Choroid plexus epithelial cell (primary cell): Measurements from ENCODE around the gene OR1E2.
"Not testable (repeated sequence)": the region's sequence is repeated elsewhere in the genome, so short reads cannot be mapped to it uniquely, and the experiment has no call there.

ENCODE experiments used
- DNase-seq: peaks from one replicate; pipeline ENCODE4 v3.0.0-alpha.2; 2010; ENCODE audit warnings: low read depth
- H3K4me3 ChIP-seq: 2 replicates; pipeline ENCODE4 v1.5.1; 2011; ENCODE audit warnings: low read depth, mild to moderate bottlenecking, control low read depth, low read length, moderate library complexity
- TF ChIP-seq, protein P1 (sequence below): conservative IDR thresholded peaks from 2 replicates; pipeline ENCODE4 v1.5.1; 2011; ENCODE audit warnings: low read depth, mild to moderate bottlenecking, control low read depth, inconsistent platforms, low read length, moderate library complexity

The OR1E2 gene

DNA sequence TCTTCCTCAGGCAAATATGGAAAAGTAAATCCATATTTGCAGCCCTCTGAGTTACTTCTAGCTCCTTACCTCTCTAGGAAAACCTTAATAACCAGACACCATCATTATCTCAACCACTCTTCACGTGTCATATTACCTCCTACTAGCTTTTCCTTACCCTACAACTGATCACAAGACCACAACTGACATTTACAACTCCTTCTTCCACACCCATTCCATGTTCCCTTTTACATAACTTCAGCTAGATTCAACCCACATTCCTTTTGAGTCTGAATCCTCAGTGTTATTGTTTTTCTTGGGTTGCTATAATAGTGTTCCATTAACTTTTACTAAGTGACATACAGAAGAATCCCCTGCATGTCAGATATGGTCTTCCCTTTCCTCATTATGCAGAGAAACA is 4.7 kb upstream of the OR1E2 start:
- DNase-seq, result no peak
- H3K4me3 ChIP-seq, result no peak overlapping the region
- TF ChIP-seq, protein P1, sequence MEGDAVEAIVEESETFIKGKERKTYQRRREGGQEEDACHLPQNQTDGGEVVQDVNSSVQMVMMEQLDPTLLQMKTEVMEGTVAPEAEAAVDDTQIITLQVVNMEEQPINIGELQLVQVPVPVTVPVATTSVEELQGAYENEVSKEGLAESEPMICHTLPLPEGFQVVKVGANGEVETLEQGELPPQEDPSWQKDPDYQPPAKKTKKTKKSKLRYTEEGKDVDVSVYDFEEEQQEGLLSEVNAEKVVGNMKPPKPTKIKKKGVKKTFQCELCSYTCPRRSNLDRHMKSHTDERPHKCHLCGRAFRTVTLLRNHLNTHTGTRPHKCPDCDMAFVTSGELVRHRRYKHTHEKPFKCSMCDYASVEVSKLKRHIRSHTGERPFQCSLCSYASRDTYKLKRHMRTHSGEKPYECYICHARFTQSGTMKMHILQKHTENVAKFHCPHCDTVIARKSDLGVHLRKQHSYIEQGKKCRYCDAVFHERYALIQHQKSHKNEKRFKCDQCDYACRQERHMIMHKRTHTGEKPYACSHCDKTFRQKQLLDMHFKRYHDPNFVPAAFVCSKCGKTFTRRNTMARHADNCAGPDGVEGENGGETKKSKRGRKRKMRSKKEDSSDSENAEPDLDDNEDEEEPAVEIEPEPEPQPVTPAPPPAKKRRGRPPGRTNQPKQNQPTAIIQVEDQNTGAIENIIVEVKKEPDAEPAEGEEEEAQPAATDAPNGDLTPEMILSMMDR, result no peak

DNA sequence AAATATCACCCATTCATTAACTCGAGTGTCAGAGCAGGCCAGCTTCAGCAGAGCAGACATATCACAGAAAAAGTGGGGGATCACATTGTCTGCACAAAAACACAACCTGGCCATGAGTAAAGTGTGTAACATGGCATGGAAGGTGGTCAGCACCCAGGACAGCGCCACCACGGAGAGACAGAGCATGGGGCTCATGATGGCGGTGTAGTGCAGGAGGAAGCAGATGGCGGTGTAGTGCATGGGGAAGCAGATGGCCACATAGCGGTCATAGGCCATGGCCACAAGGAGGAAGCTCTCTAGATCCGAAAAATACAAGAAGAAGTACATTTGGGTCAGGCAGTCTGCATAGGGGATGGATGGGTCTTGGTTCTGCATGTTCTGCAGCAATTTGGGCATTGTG is 426 bp downstream of the OR1E2 start:
- H3K4me3 ChIP-seq, DNase-seq: not testable (repeated sequence)

DNA sequence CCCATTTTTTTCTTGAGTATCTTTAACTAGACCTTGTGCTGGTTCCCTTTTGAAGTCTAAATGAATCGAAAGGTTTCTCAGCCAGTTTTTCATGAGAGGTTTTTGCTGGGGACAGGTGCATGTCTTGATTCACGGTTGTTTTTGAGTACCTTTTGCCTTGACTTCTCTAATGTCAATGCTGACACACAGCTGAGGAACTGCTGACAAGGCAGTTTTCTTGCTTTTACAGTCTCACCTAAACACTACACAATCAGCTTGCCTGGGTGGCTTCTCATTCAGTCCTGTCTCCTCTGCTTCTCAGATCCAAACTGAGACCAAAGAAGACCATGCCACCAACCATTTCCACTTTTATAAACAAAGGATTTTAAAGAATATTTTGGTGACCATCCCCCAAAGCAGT is 15.4 kb downstream of the OR1E2 start:
- TF ChIP-seq, protein P1, result no peak
- H3K4me3 ChIP-seq, result no peak overlapping the region
- no peak for DNase-seq

DNA sequence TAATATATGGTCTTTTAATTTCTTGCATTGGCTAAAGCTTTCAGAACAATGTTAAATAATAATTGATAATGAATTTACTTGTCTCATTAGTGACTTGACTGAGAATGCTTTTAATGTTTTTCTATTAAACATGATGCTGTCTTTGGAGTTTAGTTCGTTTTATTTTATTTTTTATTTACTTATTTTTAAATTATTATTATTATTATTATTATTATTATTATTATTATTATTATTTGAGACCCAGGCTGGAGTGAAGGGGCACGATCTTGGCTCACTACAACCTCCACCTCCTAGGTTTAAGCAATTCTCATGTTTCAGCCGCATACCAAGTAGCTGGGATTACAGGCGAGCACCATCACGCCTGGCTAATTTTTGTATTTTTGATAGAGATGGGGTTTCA is 18.0 kb downstream of the OR1E2 start:
- no peak for DNase-seq
- no peak overlapping the region for H3K4me3 ChIP-seq
- TF ChIP-seq, protein P1, result no peak

DNA sequence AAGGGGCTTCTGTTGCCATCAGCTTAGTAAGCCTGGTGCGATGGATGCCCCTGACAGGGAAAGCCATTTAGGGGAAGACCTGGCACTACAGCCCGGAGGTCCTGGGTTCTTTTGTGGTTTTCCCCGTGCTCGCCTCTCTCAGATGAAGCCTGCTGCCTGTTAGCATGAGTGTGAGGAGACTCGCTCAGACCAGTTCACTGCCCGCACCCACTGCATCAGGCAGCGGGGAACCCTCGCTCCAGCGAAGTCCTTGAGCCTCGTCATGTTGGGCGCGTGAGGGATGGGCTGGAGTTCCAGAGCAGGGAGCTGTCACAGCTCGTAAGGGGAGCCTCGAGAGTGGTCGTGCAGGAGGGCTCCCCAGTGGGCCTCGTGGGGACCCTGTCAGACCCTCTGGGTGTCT is 21.4 kb downstream of the OR1E2 start:
- H3K4me3 ChIP-seq, DNase-seq: not testable (repeated sequence)

DNA sequence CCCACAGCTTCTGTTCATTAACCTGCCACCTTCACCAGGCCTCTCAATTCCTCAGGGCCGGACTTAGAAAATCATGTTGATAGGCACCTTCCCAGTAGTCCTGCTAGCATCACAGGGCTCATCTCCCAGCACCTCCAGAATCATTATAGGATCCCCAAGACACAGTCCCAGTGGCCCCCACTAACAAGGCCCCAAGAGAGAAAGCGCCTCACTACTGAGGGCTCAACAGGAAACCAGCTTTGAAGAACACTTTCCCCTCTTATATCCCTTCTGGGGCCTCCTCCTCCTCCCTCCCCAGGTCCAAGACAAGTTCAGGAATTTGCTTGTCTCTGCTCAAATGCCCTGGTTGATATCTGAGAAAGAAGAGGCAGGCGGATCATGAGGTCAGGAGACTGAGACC is 22.6 kb downstream of the OR1E2 start, which contains the start of gene OR3A3:
Gene OR3A3, plus strand, starts transcription at position 301 of the 400 bp plus-strand sequence.
- no peak for DNase-seq
- no peak within 1 kb of the TSS for H3K4me3 ChIP-seq
- TF ChIP-seq, protein P1, result no peak

DNA sequence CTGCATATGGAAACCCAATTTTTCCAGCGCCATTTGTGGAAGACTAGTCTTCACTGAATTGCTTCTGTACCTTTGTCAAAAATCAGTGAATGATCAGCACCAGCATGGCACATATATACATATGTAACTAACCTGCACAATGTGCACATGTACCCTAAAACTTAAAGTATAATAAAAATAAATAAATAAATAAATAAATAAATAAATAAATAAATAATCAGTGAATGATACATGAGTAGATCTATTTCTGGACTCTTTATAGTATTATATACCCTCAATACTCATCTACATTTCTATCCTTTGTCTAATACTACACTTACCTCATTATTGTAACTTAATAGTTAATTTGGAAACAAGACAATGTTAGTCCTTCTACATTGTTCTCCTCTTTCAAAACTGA is 29.8 kb downstream of the OR1E2 start:
- not testable (repeated sequence) for DNase-seq, H3K4me3 ChIP-seq

DNA sequence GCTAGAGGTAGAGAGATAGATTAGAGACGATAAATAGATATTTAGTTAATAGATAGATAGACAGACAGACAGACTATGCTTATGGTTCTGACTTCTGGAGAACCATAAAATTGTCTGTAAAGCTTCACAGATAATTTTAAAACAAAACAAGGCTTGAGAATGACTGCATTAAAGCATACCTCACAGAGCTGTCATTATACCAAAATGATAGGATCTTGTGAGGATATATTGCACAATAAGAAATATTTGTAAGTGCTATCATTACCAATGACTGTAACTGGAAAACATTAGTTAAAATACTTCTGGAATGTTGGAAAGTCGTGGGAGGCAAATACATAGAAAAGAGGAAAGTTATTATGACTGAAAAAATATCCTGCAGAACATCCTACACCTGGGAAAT is 31.9 kb downstream of the OR1E2 start:
- TF ChIP-seq, protein P1, result no peak
- no peak overlapping the region for H3K4me3 ChIP-seq
- DNase-seq, result no peak

DNA sequence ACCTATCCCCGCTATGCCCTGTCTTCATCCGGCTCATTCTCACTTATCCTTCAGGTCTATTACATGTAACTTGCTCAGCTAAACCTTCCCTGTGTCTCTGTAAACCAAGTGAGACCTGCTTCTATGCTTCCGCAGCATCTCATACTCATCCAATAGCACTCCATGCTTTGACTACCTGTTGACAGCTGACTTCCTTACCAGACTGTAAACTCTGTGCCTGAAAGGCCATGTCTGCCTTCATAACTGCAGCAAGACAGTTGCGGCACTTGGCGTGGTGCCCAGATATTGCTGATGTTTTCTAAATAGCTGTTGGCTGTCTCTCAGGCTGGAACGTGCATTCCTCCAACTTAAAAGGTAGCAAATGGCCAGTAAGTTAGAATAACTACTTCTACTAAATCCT is 33.6 kb downstream of the OR1E2 start:
- H3K4me3 ChIP-seq, result no peak overlapping the region
- DNase-seq, result peak; percentile 2
- TF ChIP-seq, protein P1, result no peak
